SK-N-MC (cell line): ENCODE data around the gene KAZN.

Experiments
- EZH2 ChIP-seq: fragments of 200-600 bp; sonication (generic); IDR thresholded peaks from one replicate; pipeline ENCODE4 v1.6.1; 2017; ENCODE audit warnings: antibody characterized with exemption
- POLR2AphosphoS5 ChIP-seq: IDR thresholded peaks from 2 replicates; pipeline ENCODE4 v1.6.1; 2012; ENCODE audit warnings: mild to moderate bottlenecking, low read depth, low read length, borderline replicate concordance

DNA sequence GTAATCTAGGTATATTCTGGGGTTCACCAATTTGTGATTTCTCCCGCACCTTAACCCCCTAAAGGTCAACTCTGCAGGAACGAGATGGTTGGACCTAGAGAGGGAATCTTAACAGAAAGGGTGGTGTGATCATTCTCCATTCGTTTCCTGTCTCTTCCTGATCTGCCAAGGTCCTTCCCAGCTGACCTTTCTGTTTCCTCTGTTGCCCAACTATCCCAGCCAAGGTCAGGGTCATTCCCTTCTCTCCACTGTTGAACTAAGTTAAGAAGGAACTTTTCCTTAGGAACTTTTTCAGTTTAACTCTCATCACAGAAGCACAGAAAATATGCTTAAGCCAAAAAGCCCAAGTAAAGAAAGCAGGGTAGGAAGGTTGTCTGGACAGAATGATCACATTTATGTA is 49.3 kb downstream of the KAZN start:
- TF ChIP-seq POLR2AphosphoS5: no peak
- TF ChIP-seq EZH2: no peak
